ENCODE results near the gene TADA2B.
"Not testable (repeated sequence)": the region's sequence is repeated elsewhere in the genome, so short reads cannot be mapped to it uniquely, and the experiment has no call there.

Gene TADA2B

GRCh38 chr4:7083597-7084563 lies 40.7 kb downstream of the TADA2B start:
- peaks cover 16% of the 10 kb centered on the region for H3K9me3 ChIP-seq (ENCODE audit: insufficient read depth, low read length)
- peaks cover 6% of the 10 kb centered on the region for H3K27me3 ChIP-seq (ENCODE audit: insufficient read depth, insufficient read length)
- no peaks in the 10 kb centered on the region for H3K36me3 ChIP-seq (ENCODE audit: insufficient read depth, insufficient read length, low read length)
- no peaks in the 10 kb centered on the region for H3K4me1 ChIP-seq (ENCODE audit: insufficient read depth, insufficient read length)
- TF ChIP-seq ZNF274 (IDR thresholded peaks at IDR 0.05; ENCODE audit: low read depth, low read length) = no peak
- no peak for TF ChIP-seq SUZ12 (IDR thresholded peaks at IDR 0.05; ENCODE audit: extremely low read depth, insufficient read depth, insufficient read length)
- TF ChIP-seq YY1 (IDR thresholded peaks at IDR 0.05; ENCODE audit: insufficient read depth, insufficient read length) = no peak
- H3K9ac ChIP-seq (ENCODE audit: insufficient read length, low read depth) = no peak overlapping the region
- no peak overlapping the region for H3K4me3 ChIP-seq (ENCODE audit: insufficient read length, low read depth)
- no peak for DNase-seq (ENCODE audit: low read depth, low spot score)

DNA sequence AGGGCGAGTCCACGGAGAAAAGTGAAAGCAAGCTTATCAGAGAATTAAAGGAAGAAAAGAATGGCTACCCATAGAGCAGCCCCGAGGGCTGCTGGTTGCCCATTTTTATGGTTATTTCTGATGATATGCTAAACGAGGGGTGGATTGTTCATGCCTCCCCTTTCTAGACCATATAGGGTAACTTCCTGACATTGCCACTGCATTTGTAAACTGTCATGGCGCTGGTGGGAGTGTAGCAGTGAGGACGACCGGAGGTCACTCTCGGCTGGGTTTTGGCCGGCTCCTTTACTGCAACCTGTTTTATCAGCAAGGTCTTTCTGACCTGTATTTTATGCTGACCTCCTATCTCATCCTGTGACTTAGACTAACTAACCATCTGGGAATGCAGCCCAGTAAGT lies 41.4 kb downstream of the TADA2B start:
- not testable (repeated sequence) for H3K4me3 ChIP-seq (ENCODE audit: insufficient read length, low read depth); DNase-seq (ENCODE audit: low read depth, low spot score); H3K9ac ChIP-seq (ENCODE audit: insufficient read length, low read depth); H3K36me3 ChIP-seq (ENCODE audit: insufficient read depth, insufficient read length, low read length); H3K4me1 ChIP-seq (ENCODE audit: insufficient read depth, insufficient read length)
- Histone ChIP-seq H3K9me3 (ENCODE audit: insufficient read depth, low read length) (peaks cover 16% of the 10 kb centered on the region), H3K27me3 (ENCODE audit: insufficient read depth, insufficient read length) (peaks cover 13% of the 10 kb centered on the region)

- H3K9me3 ChIP-seq (ENCODE audit: insufficient read depth, low read length) = peaks cover 16% of the 10 kb centered on the region
- H3K9ac ChIP-seq (ENCODE audit: insufficient read length, low read depth) = no peak overlapping the region
- no peaks in the 10 kb centered on the region for H3K4me1 ChIP-seq (ENCODE audit: insufficient read depth, insufficient read length)
- no peaks in the 10 kb centered on the region for H3K36me3 ChIP-seq (ENCODE audit: insufficient read depth, insufficient read length, low read length)
- peaks cover 23% of the 10 kb centered on the region for H3K27me3 ChIP-seq (ENCODE audit: insufficient read depth, insufficient read length)
- TF ChIP-seq YY1 (IDR thresholded peaks at IDR 0.05; ENCODE audit: insufficient read depth, insufficient read length) = no peak
- TF ChIP-seq ZNF274 (IDR thresholded peaks at IDR 0.05; ENCODE audit: low read depth, low read length) = no peak
- no peak for TF ChIP-seq SUZ12 (IDR thresholded peaks at IDR 0.05; ENCODE audit: extremely low read depth, insufficient read depth, insufficient read length)
- H3K4me3 ChIP-seq (ENCODE audit: insufficient read length, low read depth) = no peak overlapping the region
- DNase-seq (ENCODE audit: low read depth, low spot score) = no peak
Observed at GRCh38 chr4:7086384-7086783, 43.2 kb downstream of the TADA2B start.

GRCh38 chr4:7087036-7087435 lies 43.9 kb downstream of the TADA2B start:
- peaks cover 16% of the 10 kb centered on the region for H3K9me3 ChIP-seq (ENCODE audit: insufficient read depth, low read length)
- DNase-seq (ENCODE audit: low read depth, low spot score) = no peak
- H3K9ac ChIP-seq (ENCODE audit: insufficient read length, low read depth) = no peak overlapping the region
- H3K36me3 ChIP-seq (ENCODE audit: insufficient read depth, insufficient read length, low read length) = no peaks in the 10 kb centered on the region
- H3K4me3 ChIP-seq (ENCODE audit: insufficient read length, low read depth) = no peak overlapping the region
- H3K27me3 ChIP-seq (ENCODE audit: insufficient read depth, insufficient read length) = peaks cover 26% of the 10 kb centered on the region
- H3K4me1 ChIP-seq (ENCODE audit: insufficient read depth, insufficient read length) = no peaks in the 10 kb centered on the region
- TF ChIP-seq SUZ12 (IDR thresholded peaks at IDR 0.05; ENCODE audit: extremely low read depth, insufficient read depth, insufficient read length) = no peak
- no peak for TF ChIP-seq ZNF274 (IDR thresholded peaks at IDR 0.05; ENCODE audit: low read depth, low read length)
- TF ChIP-seq YY1 (IDR thresholded peaks at IDR 0.05; ENCODE audit: insufficient read depth, insufficient read length) = no peak

DNA sequence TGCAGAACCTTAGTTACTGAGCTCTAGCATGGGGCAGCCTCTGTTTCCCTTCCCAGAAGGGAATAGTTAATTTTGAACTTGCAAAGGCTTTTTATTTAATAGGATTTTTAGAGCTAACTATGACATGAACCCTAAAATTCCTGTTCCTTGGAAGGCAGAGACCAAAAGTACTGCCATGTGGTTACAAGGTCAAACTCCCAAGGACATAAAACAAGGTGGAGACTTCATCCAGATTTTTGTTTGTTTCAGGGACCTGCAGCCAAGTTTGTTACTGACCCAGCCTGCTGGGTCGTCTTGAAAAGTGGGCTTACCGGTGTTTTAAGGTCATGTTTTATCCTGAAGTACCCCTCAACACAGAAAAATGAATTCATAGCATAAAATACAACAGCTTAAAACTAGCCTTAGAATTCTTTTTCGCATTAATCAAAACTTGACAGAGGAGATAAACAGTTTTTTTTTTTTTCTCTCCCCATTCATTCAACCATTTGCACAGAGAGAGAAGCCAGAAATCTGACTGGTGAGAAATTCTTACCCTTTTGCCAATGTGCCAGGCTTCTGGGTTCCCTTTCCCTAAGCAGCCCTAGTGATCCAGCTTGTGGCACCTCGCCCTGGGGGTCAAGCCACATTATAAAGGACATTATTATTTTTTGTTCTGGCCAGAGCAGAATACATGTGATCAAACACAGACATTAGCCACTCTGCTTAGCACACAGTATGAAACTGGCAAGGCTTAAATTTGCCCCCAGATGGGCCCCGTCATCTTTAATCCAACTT lies 46.2 kb downstream of the TADA2B start:
- TF ChIP-seq ZNF274 (IDR thresholded peaks at IDR 0.05; ENCODE audit: low read depth, low read length) = no peak
- no peak for TF ChIP-seq YY1 (IDR thresholded peaks at IDR 0.05; ENCODE audit: insufficient read depth, insufficient read length)
- no peak for TF ChIP-seq SUZ12 (IDR thresholded peaks at IDR 0.05; ENCODE audit: extremely low read depth, insufficient read depth, insufficient read length)
- Histone ChIP-seq H3K4me3 (ENCODE audit: insufficient read length, low read depth) (no peak overlapping the region), H3K9me3 (ENCODE audit: insufficient read depth, low read length) (peaks cover 16% of the 10 kb centered on the region), H3K9ac (ENCODE audit: insufficient read length, low read depth) (no peak overlapping the region), H3K27me3 (ENCODE audit: insufficient read depth, insufficient read length) (peaks cover 37% of the 10 kb centered on the region), H3K36me3 (ENCODE audit: insufficient read depth, insufficient read length, low read length) (no peaks in the 10 kb centered on the region), H3K4me1 (ENCODE audit: insufficient read depth, insufficient read length) (no peaks in the 10 kb centered on the region)
- DNase-seq (ENCODE audit: low read depth, low spot score) = no peak

GRCh38 chr4:7092026-7092425 lies 48.9 kb downstream of the TADA2B start:
- no peak overlapping the region for H3K9ac ChIP-seq (ENCODE audit: insufficient read length, low read depth)

DNA sequence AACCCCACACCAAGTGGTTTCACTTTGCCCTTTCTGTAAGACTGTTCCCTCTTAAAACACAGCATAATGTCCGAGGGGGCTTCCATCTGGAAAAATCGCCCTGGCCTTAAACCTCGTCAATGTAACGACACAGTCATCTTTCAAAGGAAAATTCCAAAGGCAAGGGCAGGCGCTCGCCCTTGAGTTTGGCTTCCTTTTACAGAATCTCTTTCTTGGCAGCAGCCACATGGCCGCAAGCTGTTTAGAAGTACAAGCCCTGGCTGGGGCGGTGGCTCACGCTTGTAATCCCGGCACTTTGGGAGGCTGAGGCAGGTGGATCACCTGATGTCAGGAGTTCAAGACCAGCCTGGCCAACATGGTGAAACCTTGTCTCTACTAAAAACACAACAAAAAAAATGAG lies 51.7 kb downstream of the TADA2B start:
- no peaks in the 10 kb centered on the region for H3K4me1 ChIP-seq (ENCODE audit: insufficient read depth, insufficient read length)
- H3K4me3 ChIP-seq (ENCODE audit: insufficient read length, low read depth) = no peak overlapping the region
- DNase-seq (ENCODE audit: low read depth, low spot score) = no peak
- no peaks in the 10 kb centered on the region for H3K9me3 ChIP-seq (ENCODE audit: insufficient read depth, low read length)
- peaks cover 28% of the 10 kb centered on the region for H3K27me3 ChIP-seq (ENCODE audit: insufficient read depth, insufficient read length)
- H3K36me3 ChIP-seq (ENCODE audit: insufficient read depth, insufficient read length, low read length) = no peaks in the 10 kb centered on the region
- no peak overlapping the region for H3K9ac ChIP-seq (ENCODE audit: insufficient read length, low read depth)
- TF ChIP-seq SUZ12 (IDR thresholded peaks at IDR 0.05; ENCODE audit: extremely low read depth, insufficient read depth, insufficient read length) (no peak), YY1 (IDR thresholded peaks at IDR 0.05; ENCODE audit: insufficient read depth, insufficient read length) (no peak), ZNF274 (IDR thresholded peaks at IDR 0.05; ENCODE audit: low read depth, low read length) (no peak)

More at GRCh38 chr4:7092026-7092425, 48.9 kb downstream of the TADA2B start:
- H3K4me3 ChIP-seq (ENCODE audit: insufficient read length, low read depth) = no peak overlapping the region
- TF ChIP-seq YY1 (IDR thresholded peaks at IDR 0.05; ENCODE audit: insufficient read depth, insufficient read length) (no peak), SUZ12 (IDR thresholded peaks at IDR 0.05; ENCODE audit: extremely low read depth, insufficient read depth, insufficient read length) (no peak), ZNF274 (IDR thresholded peaks at IDR 0.05; ENCODE audit: low read depth, low read length) (no peak)
- DNase-seq (ENCODE audit: low read depth, low spot score) = no peak
- H3K4me1 ChIP-seq (ENCODE audit: insufficient read depth, insufficient read length) = no peaks in the 10 kb centered on the region
- H3K27me3 ChIP-seq (ENCODE audit: insufficient read depth, insufficient read length) = peaks cover 37% of the 10 kb centered on the region
- peaks cover 2% of the 10 kb centered on the region for H3K9me3 ChIP-seq (ENCODE audit: insufficient read depth, low read length)
- no peaks in the 10 kb centered on the region for H3K36me3 ChIP-seq (ENCODE audit: insufficient read depth, insufficient read length, low read length)

Measured in NT2/D1 (cell line).